Heart right ventricle (tissue), 16 donors: ENCODE results near the gene TXNDC2. TPM values are rescaled to one million over a fixed set of nuclear protein-coding genes. Genes with fewer than 3 reads are reported as not detected.

Source experiments
- ATAC-seq, 8 donors: fragments of 200-7000 bp; cut with Tn5 transposase; one replicate each; pipeline ENCODE4 v1.9.1; 2020; ENCODE audit warnings: mild to moderate bottlenecking in 8 of 8, moderate library complexity in 8 of 8, moderate number of reproducible peaks in 1 of 8
- DNase-seq, 2 donors: peaks; one replicate each; pipeline ENCODE4 v3.0.0-alpha.2; 2020
- H3K27ac ChIP-seq, 10 donors: fragments of 200-600 bp; sonication (generic) in 2 of 10; one replicate each; pipeline versions ENCODE4 v1.5.0 to v1.8.0; 2020 to 2022; ENCODE audit warnings: mild to moderate bottlenecking in 3 of 10
- H3K27me3 ChIP-seq, 7 donors: fragments of 200-600 bp; one replicate each; pipeline ENCODE4 v1.8.0; 2021 to 2022; ENCODE audit warnings: mild to moderate bottlenecking in 2 of 7
- H3K36me3 ChIP-seq, 9 donors: fragments of 200-600 bp; sonication (generic) in 1 of 9; one replicate each; pipeline versions ENCODE4 v1.5.0 to v1.8.0; 2020 to 2022; ENCODE audit warnings: mild to moderate bottlenecking in 2 of 9
- H3K4me1 ChIP-seq, 9 donors: fragments of 200-600 bp; sonication (generic) in 1 of 9; one replicate each; pipeline versions ENCODE4 v1.5.0 to v1.8.0; 2020 to 2022; ENCODE audit warnings: mild to moderate bottlenecking in 4 of 9
- H3K4me3 ChIP-seq, 10 donors: fragments of 200-600 bp; sonication (generic) in 2 of 10; one replicate each; pipeline versions ENCODE4 v1.5.0 to v1.8.0; 2020 to 2022; ENCODE audit warnings: mild to moderate bottlenecking in 7 of 10, moderate library complexity in 2 of 10
- H3K9me3 ChIP-seq, 11 donors: fragments of 200-600 bp in 10 of 11; sonication (generic) in 2 of 11; one replicate each; pipeline versions ENCODE4 v1.5.0 to v1.8.0; 2013 to 2022; ENCODE audit warnings: mild to moderate bottlenecking in 2 of 11, control low read depth in 1 of 11, moderate library complexity in 1 of 11
- WGBS, 2 donors: extraction: QIAGEN DNeasy Blood & Tissue Kit; methylation state at CpG; one replicate each; pipeline ENCODE4 v1.1.7; 2013; ENCODE audit warnings: inconsistent platforms in 1 of 2; 5-methylcytosine and 5-hydroxymethylcytosine counted together
- intact Hi-C, 10 donors: fragments of 100-400 bp; cut with DNase I; formaldehyde crosslinking; loops; one replicate each; pipeline versions ENCODE4 v1.11.1 to v1.14.2; 2022
- polyA plus RNA-seq, 2 donors: library from polyadenylated mRNA; stranded (reverse); fragments of 200-250 nt; gene quantifications; one replicate each; pipeline ENCODE4 v1.2.3, GENCODE V29; 2013
- total RNA-seq, 10 donors: library from RNA; stranded (reverse); fragmentation: NEBNext Ultra II Directional in 3 of 10; extraction: Animal tissue kit (Norgen Biotek cat#: 25700) in 3 of 10; gene quantifications; one replicate each; pipeline versions ENCODE4 v1.2.1 to v1.2.4, GENCODE V29; 2021 to 2023
- TF ChIP-seq, protein P1 (sequence below), 9 donors: fragments of 200-600 bp; sonication (generic) in 2 of 9; IDR thresholded peaks; one replicate each; pipeline versions ENCODE4 v1.5.0 to v1.8.0; 2021 to 2022; ENCODE audit warnings: antibody characterized with exemption in 9 of 9, mild to moderate bottlenecking in 5 of 9, moderate library complexity in 1 of 9
- donor health status: Arrhythmogenic right ventricular cardiomyopathy.
- donor health status: ischemic (EF 13 %, LVEDD 7.1; RV severe dilation, severe dysfunction).
- donor health status: healthy with polysubstance abuse.
- donor health status: DM: no; HTN: yes; CAD: no.
- donor health status: DM: no; HTN: no; CAD: no.
- donor health status: ischemic (EF 25% LVEDD 6.9; RV normal size, moderate dysfunction).
- donor health status: ischemic (EF 25% LVEDD 5.7; RV mildly dilated, moderate dysfunction).
- donor health status: healthy.
- donor health status: DM: yes; HTN: yes; CAD: no.
- donor health status: Ischemic cardiomyopathy.
- donor health status: ischemic (EF 35%, LVEDD 5.7; RV mildly dilated, moderate dysfunction).
- donor health status: nonischemic (EF 11% LVEDD 7.7; RV severe dilation, severe dysfunction).
- donor health status: DM: yes; HTN: yes; CAD: no.
- donor health status: PGD.
- donor health status: ischemic (EF 29% LVEDD 5.4; RV normal size, mild dysfunction).
- donor health status: nonischemic (EF 23%, LVEDD 6.1; RV moderate dilation, normal function).

Gene TXNDC2
- total and polyA plus RNA-seq, 12 donors = 0.04 to 0.22 TPM; not detected in 10

DNA sequence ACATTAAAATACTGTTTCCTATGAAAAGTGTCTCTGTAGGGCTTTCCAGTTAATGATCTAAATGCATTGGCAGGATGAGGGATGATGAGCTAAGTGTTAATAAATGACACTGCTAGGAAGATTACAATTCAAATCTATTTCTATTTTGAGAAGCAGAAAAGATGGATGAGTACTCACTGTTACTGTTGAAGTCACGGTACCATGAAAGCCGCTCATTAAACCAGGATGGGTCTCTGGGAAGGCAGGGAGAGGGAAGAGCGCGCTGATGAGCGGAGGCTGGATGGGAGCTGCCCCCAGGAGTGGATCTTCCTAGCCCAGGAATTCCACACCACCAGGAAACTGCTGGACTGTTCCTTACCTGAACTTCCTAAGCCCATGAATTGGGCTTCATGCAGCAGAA, 27.1 kb upstream of the TXNDC2 start:
- ATAC-seq (peak in 3 of 8 donors; percentile 46 to 68 (median 54)), DNase-seq (no peak)
- Histone ChIP-seq H3K9me3 (no peaks in the 10 kb centered on the region), H3K4me1 (peaks cover 0 to 29% (median 0%) of the 10 kb centered on the region in 9 donors), H3K27ac (no peak overlapping the region), H3K36me3 (peaks cover 0 to 42% (median 0%) of the 10 kb centered on the region in 9 donors), H3K4me3 (no peak overlapping the region), H3K27me3 (no peaks in the 10 kb centered on the region)
- 89% methylated on average over 5 of the region's 5 CpGs for WGBS, 2 donors
- TF ChIP-seq, protein P1, sequence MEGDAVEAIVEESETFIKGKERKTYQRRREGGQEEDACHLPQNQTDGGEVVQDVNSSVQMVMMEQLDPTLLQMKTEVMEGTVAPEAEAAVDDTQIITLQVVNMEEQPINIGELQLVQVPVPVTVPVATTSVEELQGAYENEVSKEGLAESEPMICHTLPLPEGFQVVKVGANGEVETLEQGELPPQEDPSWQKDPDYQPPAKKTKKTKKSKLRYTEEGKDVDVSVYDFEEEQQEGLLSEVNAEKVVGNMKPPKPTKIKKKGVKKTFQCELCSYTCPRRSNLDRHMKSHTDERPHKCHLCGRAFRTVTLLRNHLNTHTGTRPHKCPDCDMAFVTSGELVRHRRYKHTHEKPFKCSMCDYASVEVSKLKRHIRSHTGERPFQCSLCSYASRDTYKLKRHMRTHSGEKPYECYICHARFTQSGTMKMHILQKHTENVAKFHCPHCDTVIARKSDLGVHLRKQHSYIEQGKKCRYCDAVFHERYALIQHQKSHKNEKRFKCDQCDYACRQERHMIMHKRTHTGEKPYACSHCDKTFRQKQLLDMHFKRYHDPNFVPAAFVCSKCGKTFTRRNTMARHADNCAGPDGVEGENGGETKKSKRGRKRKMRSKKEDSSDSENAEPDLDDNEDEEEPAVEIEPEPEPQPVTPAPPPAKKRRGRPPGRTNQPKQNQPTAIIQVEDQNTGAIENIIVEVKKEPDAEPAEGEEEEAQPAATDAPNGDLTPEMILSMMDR (IDR thresholded peaks at IDR 0.05) = no peak
- intact Hi-C loops = loop anchor here in 1 of 10 donors (10.0 kb wide), 1 partner anchor 54 kb away; no protein-coding TSS in a partner anchor

- no peaks in the 10 kb centered on the region for H3K9me3 ChIP-seq
- DNase-seq = no peak
- peaks cover 0 to 42% (median 0%) of the 10 kb centered on the region in 9 donors for H3K36me3 ChIP-seq
- TF ChIP-seq, protein P1 (IDR thresholded peaks at IDR 0.05) = no peak
- no peak overlapping the region for H3K4me3 ChIP-seq
- H3K4me1 ChIP-seq = peaks cover 0 to 29% (median 0%) of the 10 kb centered on the region in 9 donors
- H3K27me3 ChIP-seq = no peaks in the 10 kb centered on the region
- H3K27ac ChIP-seq = no peak overlapping the region
- WGBS, 2 donors = 93 to 99% methylated on average over 7 of the region's 7 CpGs
- ATAC-seq = no peak
- intact Hi-C loops = loop anchor here in 1 of 10 donors (10.0 kb wide), 1 partner anchor 54 kb away; no protein-coding TSS in a partner anchor
Observed at GRCh38 chr18:9859232-9859631, 26.5 kb upstream of the TXNDC2 start.

DNA sequence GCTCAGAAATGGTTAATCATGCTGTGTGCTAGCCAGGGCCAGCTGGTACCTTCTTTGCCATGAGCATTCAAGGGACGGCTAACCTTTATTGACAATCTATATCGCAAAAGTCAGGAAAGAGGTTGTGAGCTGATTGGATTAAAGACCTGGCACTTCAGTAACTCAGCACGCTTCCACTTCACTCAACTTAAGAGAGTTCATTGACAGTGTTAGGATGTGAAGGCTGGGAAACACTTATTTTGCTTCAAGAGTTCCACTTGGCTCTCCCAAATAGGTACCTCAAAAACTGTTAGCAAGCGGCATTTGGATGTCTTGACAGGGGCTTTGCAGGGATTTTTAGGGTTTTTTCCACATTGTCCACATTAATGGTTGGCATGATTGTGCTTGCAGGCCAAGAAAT, 25.1 kb upstream of the TXNDC2 start:
- H3K4me1 ChIP-seq = peaks cover 0 to 14% (median 0%) of the 10 kb centered on the region in 9 donors
- H3K4me3 ChIP-seq = no peak overlapping the region
- peaks cover 0 to 42% (median 0%) of the 10 kb centered on the region in 9 donors for H3K36me3 ChIP-seq
- peaks cover 0 to 11% (median 6%) of the 10 kb centered on the region in 11 donors for H3K9me3 ChIP-seq
- no peaks in the 10 kb centered on the region for H3K27me3 ChIP-seq
- 48 to 49% methylated on average over 4 of the region's 4 CpGs for WGBS, 2 donors
- TF ChIP-seq, protein P1 (IDR thresholded peaks at IDR 0.05) = no peak
- ATAC-seq (no peak), DNase-seq (no peak)
- intact Hi-C loops = no loop called here
- no peak overlapping the region for H3K27ac ChIP-seq

DNA sequence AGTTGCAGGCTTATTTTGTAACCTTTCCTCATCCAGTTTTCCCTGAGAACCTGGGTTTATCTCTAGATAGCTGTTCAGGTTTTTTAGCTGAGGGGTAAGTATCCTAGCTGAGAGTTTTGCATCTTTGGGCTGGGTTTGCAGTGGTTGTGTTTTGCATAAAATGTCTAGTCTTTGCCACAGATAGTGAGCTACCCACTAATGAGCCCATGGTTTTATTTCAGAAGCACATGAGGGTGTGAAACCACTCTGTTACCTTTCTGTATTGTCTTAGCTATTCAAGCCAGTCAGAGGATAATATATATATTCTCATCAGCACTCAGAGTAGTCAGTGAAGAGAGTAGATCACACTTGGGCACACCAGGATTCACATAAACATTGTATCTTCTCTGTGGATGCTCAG, 24.6 kb upstream of the TXNDC2 start:
- ATAC-seq (no peak), DNase-seq (no peak)
- H3K36me3 ChIP-seq = peaks cover 0 to 42% (median 0%) of the 10 kb centered on the region in 9 donors
- peaks cover 0 to 16% (median 9%) of the 10 kb centered on the region in 11 donors for H3K9me3 ChIP-seq
- no peaks in the 10 kb centered on the region for H3K27me3 ChIP-seq
- H3K4me1 ChIP-seq = peaks cover 0 to 12% (median 0%) of the 10 kb centered on the region in 9 donors
- TF ChIP-seq, protein P1 (IDR thresholded peaks at IDR 0.05) = no peak
- no peak overlapping the region for H3K4me3 ChIP-seq
- intact Hi-C loops = no loop called here
- H3K27ac ChIP-seq = no peak overlapping the region
